GM12878 (cell line): ENCODE data around the gene DENND6B.

Source experiments
- EP300 ChIP-seq, 2 experiments: fragments of 150-350 bp in 1 of 2; IDR thresholded peaks; 2 replicates each; pipeline ENCODE4 v1.6.1; 2011 to 2012; ENCODE audit warnings: low read depth in 2 of 2, low read length in 2 of 2, borderline replicate concordance in 1 of 2, improper control_type of control experiment in 1 of 2, inconsistent platforms in 1 of 2; ENCODE audit not compliant: control insufficient read depth in 1 of 2
- TBL1XR1 ChIP-seq: IDR thresholded peaks from 2 replicates; pipeline ENCODE4 v1.6.1; 2012; ENCODE audit warnings: low read depth, low read length, improper control_type of control experiment
- TF ChIP-seq, protein P1 (sequence below), 3 experiments: IDR thresholded peaks in 2 of 3; conservative IDR thresholded peaks in 1 of 3; 2 replicates each; pipeline ENCODE4 v1.5.1; 2011; ENCODE audit warnings: low read depth in 3 of 3, low read length in 3 of 3, mild to moderate bottlenecking in 3 of 3, control low read depth in 2 of 3, moderate library complexity in 2 of 3, inconsistent platforms in 1 of 3, mixed read lengths in 1 of 3; ENCODE audit not compliant: control insufficient read depth in 2 of 3, insufficient read depth in 1 of 3; ENCODE audit errors: extremely low read depth in 1 of 3
- TF ChIP-seq, protein P2 (sequence below): fragments of 450-650 bp; IDR thresholded peaks from 2 replicates; pipeline ENCODE4 v1.6.1; 2014; ENCODE audit warnings: mild to moderate bottlenecking

DNA sequence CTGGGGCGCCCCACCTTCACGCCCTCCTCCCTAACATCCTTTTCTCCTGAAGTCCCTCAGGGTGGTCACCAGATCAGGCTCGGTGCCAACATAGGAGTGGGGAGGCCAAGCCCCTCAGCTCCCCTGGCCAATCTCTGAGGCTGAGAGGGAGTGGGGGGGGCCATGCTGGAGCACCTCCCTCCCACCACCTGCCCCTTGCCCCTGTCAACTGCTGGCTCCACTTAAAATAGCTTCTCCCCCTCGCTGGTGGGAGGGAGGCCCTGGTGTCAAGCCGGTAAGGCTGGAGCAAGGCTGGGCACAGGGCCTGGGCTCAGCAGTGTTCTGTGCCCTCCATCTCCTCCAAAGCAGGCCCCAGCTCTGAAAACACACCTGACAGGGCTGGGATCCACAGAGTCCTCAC is 24.2 kb downstream of the DENND6B start:
- no peak for TF ChIP-seq TBL1XR1
- TF ChIP-seq, protein P1, sequence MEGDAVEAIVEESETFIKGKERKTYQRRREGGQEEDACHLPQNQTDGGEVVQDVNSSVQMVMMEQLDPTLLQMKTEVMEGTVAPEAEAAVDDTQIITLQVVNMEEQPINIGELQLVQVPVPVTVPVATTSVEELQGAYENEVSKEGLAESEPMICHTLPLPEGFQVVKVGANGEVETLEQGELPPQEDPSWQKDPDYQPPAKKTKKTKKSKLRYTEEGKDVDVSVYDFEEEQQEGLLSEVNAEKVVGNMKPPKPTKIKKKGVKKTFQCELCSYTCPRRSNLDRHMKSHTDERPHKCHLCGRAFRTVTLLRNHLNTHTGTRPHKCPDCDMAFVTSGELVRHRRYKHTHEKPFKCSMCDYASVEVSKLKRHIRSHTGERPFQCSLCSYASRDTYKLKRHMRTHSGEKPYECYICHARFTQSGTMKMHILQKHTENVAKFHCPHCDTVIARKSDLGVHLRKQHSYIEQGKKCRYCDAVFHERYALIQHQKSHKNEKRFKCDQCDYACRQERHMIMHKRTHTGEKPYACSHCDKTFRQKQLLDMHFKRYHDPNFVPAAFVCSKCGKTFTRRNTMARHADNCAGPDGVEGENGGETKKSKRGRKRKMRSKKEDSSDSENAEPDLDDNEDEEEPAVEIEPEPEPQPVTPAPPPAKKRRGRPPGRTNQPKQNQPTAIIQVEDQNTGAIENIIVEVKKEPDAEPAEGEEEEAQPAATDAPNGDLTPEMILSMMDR (IDR thresholded peaks at IDR 0.05 in 2 of 3, conservative IDR thresholded peaks at IDR 0.05 in 1 of 3; ENCODE audit: control insufficient read depth in 2 of 3, extremely low read depth in 1 of 3, insufficient read depth in 1 of 3, low read depth in 3 of 3, low read length in 3 of 3) = no peak
- TF ChIP-seq, protein P2, sequence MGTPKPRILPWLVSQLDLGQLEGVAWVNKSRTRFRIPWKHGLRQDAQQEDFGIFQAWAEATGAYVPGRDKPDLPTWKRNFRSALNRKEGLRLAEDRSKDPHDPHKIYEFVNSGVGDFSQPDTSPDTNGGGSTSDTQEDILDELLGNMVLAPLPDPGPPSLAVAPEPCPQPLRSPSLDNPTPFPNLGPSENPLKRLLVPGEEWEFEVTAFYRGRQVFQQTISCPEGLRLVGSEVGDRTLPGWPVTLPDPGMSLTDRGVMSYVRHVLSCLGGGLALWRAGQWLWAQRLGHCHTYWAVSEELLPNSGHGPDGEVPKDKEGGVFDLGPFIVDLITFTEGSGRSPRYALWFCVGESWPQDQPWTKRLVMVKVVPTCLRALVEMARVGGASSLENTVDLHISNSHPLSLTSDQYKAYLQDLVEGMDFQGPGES = no peak
- no peak for TF ChIP-seq EP300 (IDR thresholded peaks at IDR 0.05; ENCODE audit: borderline replicate concordance in 1 of 2, control insufficient read depth in 1 of 2, low read depth in 2 of 2, low read length in 2 of 2)
